Measurements from ENCODE around the gene CRIM1.

CRIM1 gene

DNA sequence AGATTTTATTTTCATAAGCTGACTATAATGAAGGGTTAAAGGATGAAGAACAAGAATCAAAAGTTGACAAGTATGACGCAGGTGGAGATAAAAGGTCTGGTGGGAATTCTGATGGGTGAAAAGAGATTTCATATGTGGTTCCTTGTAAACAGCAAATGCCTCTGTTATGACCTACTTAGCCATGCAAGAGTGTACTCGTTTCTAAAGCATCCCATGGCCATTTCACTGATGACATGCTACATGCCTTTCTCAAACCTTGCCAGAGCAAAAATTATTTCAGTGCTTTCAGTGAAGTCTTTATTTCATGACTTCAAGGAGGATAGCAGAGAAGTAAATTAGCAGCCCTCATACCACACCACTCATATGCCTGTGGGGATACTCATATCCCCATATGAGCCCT, 170.6 kb downstream of the CRIM1 start:
- DNase-seq: peak; percentile 40

DNA sequence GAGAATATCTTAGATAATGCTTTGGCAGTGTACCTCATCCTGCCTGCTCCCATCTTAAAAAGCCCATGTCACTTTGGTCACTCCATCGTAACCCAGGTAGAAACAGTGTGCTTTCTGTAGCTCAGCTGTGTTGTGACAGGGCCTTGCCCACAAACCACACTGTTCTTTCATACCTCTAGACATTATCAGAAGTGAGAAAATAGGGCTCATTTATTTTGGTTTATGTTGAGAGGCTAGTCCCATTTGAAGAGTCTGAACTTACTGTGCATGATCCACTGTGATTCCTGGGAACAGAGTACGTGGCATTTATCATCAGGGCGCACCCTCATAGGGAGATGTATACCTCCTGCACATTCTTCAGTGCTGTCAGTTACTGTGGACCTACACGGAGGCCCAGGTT, 172.7 kb downstream of the CRIM1 start:
- DNase-seq: no peak

DNA sequence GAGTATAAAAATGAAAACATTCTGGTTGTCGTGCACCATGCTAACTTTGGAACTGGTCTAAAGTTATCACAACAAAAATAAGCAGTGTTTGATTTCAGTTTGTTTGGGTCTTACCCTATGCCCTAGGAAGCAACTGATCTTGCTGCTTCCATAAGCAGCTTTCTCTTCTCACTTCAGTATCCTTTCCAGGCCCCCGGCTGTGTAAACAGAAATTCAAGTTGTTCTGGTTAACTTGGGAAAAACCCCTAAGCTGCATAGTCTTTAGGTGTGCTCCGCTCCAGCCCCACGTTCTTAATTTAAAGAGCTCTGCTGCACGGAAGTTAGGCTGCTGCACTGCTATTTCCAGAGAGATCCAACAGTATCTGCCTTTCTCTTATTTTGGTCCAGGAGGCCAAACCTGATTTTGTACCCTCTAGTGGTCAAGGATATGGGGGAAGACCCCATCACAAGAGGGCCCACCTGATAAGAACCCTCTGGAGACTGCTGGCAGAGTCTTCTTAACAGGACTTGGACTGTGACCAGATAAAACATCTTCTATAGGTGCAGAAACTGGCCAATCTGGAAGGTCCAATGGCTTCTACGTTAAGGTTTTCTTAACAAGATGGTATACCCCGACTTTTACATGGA, 173.3 kb downstream of the CRIM1 start:
- no peak for DNase-seq

DNA sequence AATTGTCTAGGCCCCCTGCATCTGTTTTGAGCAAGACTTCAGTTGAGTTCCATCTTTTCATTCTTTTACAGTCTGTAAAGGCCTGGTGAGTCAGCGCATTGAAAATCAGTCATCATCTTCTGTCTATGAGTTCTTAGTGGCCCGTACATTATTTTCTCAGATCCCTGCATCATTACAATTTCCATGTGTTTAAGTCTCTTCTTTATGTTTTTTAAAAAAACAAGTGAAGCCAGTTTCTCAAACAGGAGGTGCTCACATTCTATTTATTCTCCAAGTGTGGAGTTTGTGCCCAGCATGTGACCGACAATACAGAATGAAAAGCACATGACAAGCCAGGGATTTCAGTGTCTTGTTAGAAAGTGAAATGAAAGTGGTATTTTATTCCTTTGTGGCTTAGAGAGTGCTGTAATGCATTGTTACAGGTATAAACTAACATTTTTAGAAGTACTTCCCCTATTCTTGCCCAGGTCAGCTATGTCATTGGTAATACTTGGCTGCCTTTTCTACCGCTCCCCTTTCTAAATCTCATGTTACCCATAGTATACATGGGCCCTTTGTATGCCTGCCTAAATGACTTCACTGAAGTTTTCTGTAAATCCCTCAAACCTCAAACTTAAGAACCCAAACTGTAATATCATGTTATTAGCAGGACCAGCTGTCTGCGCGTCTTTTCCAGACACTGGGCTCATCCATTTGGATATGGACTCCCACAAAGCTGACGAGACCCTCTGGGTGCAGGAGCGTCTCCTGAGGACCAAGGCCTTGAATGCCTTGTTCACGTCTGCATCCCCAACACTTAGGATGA, 174.8 kb downstream of the CRIM1 start:
- peak; percentile 85 for DNase-seq

DNA sequence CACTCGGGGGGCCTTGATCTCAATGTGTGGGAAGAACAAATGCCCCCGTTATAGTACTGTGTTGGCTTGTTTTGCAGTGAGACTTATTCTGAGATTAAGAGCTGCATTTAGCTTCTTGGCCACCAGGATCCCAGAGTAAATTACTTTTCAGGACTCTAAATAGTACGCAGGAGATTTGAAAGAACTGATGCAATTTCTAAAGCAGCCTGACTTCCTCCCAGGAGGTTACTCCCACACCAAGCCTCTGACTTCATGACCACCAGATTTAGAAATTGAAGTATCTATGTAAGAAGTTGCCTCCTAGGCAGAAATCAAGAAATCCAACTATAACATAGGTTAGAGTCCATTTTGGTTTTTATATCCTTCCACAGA, 175.4 kb downstream of the CRIM1 start:
- peak; percentile 66 for DNase-seq

DNA sequence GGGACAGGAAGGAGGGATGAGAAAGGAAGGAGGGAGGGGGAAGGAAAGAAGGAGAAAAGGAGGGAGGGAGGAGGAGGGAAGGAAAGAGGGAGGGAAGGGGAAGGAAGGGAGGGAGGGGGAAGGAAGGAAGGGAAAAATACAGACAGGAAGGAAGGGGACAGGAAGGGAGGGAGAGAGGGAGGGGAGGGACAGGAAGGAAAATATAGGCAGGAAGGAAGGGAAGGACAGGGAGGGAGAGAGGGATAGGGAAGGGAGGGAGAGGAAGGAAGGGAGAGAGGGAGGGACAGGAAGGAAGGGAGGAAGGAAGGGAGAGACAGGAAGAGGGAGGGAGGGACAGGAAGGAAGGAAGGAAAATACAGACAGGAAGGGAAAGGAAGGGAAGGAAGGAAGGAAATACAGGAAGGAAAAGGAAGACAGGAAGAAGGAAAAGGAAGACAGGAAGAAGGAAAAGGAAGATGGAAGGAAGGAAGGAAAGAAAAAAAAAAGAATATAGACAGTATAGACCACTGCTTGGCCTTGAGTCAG, 178.8 kb downstream of the CRIM1 start:
- no peak for DNase-seq

DNA sequence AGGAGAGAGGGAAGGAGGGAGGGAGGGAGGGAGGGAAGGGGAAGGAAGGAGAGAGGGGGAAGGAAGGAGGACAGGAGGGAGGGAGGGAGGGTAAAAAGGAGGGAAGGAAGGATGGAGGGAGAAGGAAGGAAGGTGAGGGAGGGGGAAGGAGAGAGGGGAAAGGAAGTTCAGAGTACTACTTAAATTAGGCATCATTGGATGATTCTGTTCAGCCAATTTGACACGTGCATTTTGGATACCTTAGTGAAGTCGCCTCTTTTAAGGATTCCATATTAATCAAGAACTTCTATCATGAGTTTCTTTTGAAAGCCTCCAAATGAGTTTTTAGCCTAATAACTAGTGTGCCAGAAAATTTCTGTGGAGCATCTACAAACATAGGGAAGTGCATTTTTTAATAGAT, 179.5 kb downstream of the CRIM1 start:
- no peak for DNase-seq

DNA sequence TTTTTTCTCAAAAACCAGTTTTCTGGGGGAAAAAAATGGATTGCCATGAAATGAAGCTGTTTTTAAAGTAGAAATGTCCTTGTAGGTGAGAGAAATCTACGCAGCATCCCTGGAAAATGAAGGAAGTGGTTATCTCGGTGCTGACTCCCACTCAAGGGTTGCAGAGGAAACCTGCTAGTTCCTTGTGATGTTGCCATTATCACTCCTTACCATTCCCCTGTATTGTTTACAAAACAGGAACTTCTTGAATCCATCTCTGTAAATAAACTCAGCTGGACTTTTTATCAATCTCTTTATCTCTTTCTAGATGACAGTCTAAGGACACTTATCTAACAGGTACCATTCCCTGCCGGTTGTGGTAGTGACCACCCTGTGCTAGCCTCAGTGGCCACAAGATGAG, 181.2 kb downstream of the CRIM1 start:
- no peak for DNase-seq

DNA sequence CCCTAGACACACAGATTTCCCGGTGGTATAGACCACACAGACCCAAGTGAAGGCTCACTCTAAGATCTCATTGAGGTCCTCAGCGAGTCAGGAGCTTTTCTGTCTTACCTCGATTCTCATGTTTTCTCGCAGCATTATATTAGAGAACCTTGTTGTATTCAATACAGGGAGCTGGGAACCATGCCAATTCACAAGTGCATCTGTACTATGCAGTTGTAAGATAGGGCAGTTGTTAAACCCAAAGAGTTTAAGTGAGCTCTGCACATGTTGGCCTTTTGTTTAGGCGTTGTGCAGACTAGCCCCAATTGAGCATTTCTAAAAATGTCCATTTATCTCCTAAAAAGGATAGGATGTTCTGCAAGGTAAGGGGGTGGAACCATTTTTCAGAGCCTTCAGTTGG, 182.8 kb downstream of the CRIM1 start:
- no peak for DNase-seq

DNA sequence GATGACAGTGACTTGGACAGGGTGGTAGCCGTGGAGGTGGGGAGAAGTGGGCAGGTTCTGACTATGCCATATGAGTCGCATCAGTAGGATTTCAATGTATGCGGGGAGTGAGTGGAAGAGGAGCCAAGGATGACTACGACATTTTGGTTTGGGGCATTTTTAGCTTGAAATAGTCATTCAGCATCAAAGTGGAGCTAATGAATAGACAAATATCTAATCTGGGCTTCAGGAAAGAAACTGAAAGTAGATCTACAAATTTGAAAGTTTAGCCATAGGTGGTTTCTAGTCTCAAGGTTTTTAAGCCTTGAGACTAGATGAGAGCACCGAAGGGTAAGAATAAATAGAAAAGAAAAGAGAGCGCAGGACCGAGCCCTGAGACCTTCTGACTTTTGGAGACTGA, 184.1 kb downstream of the CRIM1 start:
- DNase-seq: peak; percentile 57

DNA sequence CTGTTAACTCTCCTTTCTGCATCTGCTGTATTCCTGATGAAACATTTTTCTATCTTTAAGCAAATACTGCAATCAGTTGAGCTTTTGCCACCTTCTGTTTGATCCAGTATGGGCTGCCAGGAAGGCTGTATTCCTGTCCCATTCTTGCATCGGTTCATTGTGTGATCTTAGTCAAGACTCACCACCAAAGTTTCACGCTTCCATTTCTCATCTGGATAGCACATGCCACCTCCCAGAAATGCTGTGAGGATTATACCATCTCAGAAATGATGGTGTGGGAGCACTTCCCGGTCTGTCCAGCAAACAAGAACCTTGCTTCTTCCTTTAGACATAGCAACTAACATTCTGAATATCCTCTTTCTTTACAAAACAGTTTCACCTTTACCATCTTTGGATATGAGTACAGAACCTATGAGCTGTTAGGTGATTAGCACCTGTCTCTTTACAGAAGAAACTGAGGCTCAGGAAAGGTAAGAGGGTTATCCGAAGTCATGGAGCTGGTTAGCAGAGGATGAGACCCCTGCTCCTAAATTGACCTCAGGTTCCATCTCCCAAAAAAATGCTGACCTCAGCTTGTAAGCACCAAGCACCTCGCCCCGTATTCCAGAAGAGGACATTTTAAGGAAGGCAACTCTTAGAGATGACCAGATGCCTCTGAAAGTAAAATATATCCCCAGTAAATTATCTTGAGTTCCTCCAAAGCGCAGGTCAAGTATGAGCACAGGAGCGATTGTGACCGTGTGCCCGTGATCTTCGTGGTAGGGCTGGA, 185.6 kb downstream of the CRIM1 start:
- DNase-seq: no peak

DNA sequence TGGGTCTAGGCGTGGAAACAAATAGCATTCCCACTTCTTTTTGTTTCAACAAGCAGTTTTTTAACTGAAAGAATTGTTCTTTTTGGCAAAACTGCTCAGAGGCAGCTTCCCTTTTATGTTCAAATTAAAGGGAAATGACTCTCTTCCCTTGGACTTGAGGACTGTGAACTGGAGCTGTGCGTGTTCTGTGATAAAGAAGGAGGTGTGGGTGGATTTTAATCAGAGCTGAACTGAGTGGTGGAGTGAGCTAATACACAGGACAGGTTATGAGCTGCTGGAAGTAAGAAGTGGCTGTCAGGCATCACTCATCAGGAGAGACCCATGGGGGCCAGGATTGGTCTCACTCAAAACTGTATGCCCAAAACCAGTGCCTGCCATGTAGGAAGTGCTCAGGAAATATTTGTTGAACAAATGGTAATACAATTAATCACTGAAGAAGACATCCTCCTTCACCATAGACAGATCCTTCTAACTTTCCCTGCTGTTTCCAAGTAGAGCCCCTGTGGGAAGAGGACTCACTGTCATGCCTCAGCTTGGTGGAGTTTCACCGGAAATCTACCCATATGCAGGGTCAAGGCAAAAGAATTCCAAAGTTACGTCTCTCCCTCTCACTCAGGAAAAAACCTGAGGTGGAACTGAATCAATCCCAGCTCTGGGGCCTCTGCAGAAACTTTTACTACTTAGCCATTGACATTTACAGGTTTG, 186.5 kb downstream of the CRIM1 start:
- DNase-seq: no peak

DNA sequence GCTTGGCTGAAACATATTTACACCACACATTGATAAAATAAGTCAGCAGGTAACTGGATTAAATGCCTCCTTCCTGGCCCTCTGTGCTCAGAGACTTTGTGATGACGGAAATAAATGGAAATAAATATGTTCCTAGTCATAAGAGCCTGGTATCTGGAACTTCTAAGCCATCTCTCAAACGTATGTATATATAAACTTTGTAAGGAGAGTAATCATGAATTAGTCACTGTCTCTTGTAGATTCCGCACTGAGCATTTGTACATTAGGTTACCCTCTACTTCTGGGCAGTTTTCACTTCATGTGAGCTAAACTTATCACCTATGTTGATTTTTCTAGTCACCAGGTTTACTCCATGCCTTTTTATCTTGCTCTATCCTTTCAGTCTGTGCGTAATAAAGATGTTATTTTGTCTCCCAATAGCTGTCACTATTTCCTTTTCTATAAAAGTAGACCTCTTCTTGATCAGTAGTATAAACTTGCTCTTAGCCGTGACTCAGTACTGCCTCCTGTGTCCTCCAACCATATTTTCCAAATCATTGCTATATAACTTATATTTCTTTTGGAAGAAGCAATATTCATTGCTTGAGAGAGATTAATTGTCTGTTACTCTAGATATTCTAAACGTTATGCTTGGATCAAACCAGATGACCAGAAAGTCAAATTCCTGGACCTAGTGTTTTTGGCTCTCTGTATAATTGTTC, 189.2 kb downstream of the CRIM1 start:
- DNase-seq: no peak

DNA sequence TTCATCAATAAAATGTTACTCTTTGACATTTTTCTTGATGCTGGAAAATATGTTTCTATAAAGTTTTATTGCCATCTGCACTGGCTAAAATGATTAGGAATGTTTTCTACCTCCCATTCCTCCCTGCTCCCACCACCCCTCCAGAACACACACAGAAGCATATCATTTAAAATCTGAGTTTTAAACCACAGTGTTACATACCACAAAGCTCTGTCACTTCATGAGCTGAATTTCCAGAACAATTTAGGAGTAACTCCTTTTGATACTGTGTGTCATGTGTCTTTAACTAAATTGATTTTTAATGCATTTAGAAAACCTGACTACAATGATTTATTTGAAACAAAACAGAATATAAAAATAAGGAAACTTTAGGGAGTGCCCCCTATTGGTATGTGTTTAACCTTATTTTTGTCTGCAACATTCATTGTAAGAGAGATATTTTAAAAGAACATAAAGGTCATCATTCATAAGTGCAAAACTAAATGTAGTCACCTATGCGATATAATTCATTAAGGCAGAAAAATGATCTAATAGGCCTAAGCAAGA, 190.4 kb downstream of the CRIM1 start:
- DNase-seq: peak; percentile 58

DNA sequence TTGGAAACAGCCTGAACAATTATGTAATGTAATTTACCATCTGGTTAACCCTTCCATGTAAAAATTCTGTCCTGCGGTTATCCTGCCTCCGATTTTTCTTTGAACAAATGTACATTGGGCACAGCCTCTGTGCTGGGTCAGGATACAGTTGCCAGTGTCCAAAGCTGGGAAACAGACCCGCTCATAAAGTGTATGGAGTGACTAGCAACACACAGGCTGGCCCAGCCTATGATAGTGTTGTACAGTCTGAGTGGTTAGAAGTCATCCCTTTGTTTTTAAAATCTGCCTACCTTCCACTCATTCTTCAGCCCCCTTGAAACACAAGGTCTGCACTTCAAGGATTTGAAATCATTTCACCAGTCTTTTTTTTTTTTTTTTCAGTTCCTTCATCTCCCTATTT, 192.3 kb downstream of the CRIM1 start:
- no peak for DNase-seq

DNA sequence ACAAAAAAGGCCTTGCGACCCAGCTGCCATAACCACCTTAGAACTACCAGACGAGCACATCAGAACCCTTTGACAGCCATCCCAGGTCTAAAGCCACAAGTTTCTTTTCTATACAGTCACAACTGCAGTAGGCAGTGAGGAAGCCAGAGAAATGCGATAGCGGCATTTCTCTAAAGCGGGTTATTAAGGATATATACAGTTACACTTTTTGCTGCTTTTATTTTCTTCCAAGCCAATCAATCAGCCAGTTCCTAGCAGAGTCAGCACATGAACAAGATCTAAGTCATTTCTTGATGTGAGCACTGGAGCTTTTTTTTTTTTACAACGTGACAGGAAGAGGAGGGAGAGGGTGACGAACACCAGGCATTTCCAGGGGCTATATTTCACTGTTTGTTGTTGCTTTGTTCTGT, 193.6 kb downstream of the CRIM1 start:
- no peak for DNase-seq

DNA sequence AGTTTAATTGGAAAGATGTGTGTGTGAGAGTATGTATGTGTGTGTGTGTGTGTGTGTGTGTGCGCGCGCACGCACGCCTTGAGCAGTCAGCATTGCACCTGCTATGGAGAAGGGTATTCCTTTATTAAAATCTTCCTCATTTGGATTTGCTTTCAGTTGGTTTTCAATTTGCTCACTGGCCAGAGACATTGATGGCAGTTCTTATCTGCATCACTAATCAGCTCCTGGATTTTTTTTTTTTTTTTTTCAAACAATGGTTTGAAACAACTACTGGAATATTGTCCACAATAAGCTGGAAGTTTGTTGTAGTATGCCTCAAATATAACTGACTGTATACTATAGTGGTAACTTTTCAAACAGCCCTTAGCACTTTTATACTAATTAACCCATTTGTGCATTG, 194.4 kb downstream of the CRIM1 start:
- DNase-seq: no peak

DNA sequence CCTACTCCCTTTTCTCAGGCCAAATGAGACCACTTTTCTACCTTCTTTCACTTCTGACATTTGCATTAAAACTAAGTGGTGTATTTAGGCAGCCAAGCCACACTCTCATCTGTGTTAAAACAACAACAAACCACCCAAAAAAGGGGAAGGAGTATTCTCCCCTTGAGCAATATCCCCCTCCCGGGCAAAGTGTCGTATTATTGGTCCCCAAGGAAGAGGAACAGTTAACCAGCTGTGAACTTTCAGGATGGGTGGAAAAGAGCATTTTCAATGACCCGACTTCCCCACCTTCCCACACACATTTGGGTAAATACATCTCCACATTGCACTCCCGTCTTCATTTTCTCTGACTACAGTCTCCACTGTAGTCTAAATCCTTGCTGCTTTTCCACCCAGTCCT, 198.1 kb downstream of the CRIM1 start:
- no peak for DNase-seq

DNA sequence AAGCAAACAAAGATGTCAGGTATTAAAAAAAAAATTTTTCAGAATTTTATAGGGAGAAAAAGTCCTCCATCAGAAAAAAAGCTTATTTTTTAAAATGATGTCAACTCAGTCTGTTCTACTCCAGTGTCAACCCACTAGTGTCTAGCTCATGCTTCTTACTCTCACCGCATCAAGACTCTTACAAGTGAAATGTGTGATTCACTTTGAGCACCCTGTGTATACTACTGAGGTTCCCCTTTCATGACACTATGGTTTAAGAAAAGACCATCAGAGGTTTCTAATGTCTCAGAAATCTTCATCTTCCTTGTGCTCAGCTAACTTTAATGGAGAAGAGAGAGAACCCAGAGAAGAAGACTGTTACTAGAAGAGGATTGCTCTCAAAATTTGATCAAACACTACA, 199.0 kb downstream of the CRIM1 start:
- DNase-seq: no peak

DNA sequence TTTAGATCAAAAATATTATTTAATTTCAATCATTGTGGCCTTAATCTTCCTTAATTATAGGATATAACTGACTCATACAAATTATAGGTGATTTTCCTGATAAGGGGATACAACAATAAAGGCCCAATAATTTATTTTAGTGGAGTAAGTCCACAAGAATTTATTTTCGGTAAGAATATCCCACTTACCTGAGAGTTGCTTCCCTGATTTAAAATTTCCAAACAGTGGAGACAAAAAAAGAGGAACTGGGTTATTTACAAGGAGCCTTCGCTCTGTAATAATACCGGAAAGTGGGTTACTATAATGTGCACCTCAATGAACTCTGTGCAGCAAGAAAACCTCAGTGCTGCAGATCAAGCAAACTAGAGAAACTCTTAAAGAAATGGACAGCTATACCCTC, 200.2 kb downstream of the CRIM1 start:
- no peak for DNase-seq

DNA sequence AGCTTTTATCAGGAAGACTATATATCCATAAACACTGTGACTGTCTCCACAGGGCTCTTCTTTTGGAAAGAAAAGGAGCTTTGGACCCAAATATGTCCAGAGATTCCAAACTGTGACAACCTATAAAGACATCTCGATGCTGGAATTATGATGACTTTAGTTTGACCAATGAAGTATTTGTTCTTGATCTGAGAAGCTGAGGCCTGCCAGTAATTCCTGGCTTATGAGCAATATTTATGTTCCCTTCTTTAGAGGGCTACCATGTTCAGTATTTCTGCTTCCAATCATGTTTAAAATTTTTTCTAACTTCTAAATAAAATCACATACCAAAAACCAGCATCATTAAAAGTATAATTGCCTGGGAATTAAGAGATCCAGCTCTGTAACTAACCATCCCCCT, 201.3 kb downstream of the CRIM1 start:
- DNase-seq: peak; percentile 87
